ENCODE measurements around the gene EGFLAM. TPM values are rescaled to one million over a fixed set of nuclear protein-coding genes. Genes with fewer than 3 reads are reported as not detected.

The EGFLAM gene
- total and polyA plus RNA-seq, 9 of the 15 experiments (the other 6 are each of a cell fraction or from before 2014, with no cell fraction given) = 0.09 to 2.5 (median 1.0) TPM

DNA sequence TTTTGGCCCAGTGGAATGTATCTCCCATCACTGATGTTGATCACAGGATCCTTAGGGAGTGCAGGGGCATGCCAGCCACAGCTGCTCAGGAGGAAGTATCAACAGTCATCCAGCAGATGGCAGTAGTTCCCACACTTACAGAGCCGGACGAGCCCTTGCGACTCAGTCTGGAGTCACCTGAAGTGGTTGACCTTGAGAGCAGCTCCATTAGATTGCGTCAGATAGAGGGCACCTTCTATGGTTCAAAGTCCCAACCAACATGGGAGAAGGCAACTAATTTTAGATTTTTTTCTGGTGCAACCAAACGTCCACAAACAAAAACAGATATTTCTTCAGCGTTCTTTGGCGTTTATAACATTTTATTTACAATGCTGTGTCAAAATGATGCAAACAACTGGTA, 124.5 kb downstream of the EGFLAM start (continued):
- TF ChIP-seq, protein P1, sequence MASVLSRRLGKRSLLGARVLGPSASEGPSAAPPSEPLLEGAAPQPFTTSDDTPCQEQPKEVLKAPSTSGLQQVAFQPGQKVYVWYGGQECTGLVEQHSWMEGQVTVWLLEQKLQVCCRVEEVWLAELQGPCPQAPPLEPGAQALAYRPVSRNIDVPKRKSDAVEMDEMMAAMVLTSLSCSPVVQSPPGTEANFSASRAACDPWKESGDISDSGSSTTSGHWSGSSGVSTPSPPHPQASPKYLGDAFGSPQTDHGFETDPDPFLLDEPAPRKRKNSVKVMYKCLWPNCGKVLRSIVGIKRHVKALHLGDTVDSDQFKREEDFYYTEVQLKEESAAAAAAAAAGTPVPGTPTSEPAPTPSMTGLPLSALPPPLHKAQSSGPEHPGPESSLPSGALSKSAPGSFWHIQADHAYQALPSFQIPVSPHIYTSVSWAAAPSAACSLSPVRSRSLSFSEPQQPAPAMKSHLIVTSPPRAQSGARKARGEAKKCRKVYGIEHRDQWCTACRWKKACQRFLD (CRISPR knock-in tag; IDR thresholded peaks at IDR 0.05) = no peak
- TF ChIP-seq, protein P2, sequence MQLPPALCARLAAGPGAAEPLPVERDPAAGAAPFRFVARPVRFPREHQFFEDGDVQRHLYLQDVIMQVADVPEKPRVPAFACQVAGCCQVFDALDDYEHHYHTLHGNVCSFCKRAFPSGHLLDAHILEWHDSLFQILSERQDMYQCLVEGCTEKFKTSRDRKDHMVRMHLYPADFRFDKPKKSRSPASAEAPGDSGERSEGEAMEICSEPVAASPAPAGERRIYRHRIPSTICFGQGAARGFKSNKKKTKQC (CRISPR knock-in tag; IDR thresholded peaks at IDR 0.05) = no peak
- TF ChIP-seq, protein P3, sequence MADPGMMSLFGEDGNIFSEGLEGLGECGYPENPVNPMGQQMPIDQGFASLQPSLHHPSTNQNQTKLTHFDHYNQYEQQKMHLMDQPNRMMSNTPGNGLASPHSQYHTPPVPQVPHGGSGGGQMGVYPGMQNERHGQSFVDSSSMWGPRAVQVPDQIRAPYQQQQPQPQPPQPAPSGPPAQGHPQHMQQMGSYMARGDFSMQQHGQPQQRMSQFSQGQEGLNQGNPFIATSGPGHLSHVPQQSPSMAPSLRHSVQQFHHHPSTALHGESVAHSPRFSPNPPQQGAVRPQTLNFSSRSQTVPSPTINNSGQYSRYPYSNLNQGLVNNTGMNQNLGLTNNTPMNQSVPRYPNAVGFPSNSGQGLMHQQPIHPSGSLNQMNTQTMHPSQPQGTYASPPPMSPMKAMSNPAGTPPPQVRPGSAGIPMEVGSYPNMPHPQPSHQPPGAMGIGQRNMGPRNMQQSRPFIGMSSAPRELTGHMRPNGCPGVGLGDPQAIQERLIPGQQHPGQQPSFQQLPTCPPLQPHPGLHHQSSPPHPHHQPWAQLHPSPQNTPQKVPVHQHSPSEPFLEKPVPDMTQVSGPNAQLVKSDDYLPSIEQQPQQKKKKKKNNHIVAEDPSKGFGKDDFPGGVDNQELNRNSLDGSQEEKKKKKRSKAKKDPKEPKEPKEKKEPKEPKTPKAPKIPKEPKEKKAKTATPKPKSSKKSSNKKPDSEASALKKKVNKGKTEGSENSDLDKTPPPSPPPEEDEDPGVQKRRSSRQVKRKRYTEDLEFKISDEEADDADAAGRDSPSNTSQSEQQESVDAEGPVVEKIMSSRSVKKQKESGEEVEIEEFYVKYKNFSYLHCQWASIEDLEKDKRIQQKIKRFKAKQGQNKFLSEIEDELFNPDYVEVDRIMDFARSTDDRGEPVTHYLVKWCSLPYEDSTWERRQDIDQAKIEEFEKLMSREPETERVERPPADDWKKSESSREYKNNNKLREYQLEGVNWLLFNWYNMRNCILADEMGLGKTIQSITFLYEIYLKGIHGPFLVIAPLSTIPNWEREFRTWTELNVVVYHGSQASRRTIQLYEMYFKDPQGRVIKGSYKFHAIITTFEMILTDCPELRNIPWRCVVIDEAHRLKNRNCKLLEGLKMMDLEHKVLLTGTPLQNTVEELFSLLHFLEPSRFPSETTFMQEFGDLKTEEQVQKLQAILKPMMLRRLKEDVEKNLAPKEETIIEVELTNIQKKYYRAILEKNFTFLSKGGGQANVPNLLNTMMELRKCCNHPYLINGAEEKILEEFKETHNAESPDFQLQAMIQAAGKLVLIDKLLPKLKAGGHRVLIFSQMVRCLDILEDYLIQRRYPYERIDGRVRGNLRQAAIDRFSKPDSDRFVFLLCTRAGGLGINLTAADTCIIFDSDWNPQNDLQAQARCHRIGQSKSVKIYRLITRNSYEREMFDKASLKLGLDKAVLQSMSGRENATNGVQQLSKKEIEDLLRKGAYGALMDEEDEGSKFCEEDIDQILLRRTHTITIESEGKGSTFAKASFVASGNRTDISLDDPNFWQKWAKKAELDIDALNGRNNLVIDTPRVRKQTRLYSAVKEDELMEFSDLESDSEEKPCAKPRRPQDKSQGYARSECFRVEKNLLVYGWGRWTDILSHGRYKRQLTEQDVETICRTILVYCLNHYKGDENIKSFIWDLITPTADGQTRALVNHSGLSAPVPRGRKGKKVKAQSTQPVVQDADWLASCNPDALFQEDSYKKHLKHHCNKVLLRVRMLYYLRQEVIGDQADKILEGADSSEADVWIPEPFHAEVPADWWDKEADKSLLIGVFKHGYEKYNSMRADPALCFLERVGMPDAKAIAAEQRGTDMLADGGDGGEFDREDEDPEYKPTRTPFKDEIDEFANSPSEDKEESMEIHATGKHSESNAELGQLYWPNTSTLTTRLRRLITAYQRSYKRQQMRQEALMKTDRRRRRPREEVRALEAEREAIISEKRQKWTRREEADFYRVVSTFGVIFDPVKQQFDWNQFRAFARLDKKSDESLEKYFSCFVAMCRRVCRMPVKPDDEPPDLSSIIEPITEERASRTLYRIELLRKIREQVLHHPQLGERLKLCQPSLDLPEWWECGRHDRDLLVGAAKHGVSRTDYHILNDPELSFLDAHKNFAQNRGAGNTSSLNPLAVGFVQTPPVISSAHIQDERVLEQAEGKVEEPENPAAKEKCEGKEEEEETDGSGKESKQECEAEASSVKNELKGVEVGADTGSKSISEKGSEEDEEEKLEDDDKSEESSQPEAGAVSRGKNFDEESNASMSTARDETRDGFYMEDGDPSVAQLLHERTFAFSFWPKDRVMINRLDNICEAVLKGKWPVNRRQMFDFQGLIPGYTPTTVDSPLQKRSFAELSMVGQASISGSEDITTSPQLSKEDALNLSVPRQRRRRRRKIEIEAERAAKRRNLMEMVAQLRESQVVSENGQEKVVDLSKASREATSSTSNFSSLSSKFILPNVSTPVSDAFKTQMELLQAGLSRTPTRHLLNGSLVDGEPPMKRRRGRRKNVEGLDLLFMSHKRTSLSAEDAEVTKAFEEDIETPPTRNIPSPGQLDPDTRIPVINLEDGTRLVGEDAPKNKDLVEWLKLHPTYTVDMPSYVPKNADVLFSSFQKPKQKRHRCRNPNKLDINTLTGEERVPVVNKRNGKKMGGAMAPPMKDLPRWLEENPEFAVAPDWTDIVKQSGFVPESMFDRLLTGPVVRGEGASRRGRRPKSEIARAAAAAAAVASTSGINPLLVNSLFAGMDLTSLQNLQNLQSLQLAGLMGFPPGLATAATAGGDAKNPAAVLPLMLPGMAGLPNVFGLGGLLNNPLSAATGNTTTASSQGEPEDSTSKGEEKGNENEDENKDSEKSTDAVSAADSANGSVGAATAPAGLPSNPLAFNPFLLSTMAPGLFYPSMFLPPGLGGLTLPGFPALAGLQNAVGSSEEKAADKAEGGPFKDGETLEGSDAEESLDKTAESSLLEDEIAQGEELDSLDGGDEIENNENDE (IDR thresholded peaks at IDR 0.05; ENCODE audit: low read depth, low read length) = no peak
- no peak for TF ChIP-seq SMARCE1 (IDR thresholded peaks at IDR 0.05)
- TF ChIP-seq POLR2AphosphoS5 (IDR thresholded peaks at IDR 0.05; ENCODE audit: control insufficient read depth, insufficient read depth, low read depth, low read length) = no peak
- no peak for TF ChIP-seq PHF8 (IDR thresholded peaks at IDR 0.05; ENCODE audit: borderline replicate concordance, low read length)
- no peak for TF ChIP-seq SUPT5H (IDR thresholded peaks at IDR 0.05)
- TF ChIP-seq ZNF232 (CRISPR knock-in tag; IDR thresholded peaks at IDR 0.05) = no peak
- no peak for TF ChIP-seq YBX1 (IDR thresholded peaks at IDR 0.05)
- TF ChIP-seq, protein P4, sequence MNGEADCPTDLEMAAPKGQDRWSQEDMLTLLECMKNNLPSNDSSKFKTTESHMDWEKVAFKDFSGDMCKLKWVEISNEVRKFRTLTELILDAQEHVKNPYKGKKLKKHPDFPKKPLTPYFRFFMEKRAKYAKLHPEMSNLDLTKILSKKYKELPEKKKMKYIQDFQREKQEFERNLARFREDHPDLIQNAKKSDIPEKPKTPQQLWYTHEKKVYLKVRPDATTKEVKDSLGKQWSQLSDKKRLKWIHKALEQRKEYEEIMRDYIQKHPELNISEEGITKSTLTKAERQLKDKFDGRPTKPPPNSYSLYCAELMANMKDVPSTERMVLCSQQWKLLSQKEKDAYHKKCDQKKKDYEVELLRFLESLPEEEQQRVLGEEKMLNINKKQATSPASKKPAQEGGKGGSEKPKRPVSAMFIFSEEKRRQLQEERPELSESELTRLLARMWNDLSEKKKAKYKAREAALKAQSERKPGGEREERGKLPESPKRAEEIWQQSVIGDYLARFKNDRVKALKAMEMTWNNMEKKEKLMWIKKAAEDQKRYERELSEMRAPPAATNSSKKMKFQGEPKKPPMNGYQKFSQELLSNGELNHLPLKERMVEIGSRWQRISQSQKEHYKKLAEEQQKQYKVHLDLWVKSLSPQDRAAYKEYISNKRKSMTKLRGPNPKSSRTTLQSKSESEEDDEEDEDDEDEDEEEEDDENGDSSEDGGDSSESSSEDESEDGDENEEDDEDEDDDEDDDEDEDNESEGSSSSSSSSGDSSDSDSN (IDR thresholded peaks at IDR 0.05; ENCODE audit: borderline replicate concordance in 1 of 2, low read depth in 2 of 2, low read length in 2 of 2) = no peak
- no peak for TF ChIP-seq SIX5 (IDR thresholded peaks at IDR 0.05; ENCODE audit: borderline replicate concordance in 1 of 2, insufficient read depth in 1 of 2, low read depth in 1 of 2, low read length in 2 of 2)
- no peak for TF ChIP-seq HSF4 (CRISPR knock-in tag; IDR thresholded peaks at IDR 0.05; ENCODE audit: borderline replicate concordance)
- TF ChIP-seq BRD9 (IDR thresholded peaks at IDR 0.05; ENCODE audit: low read depth, partially characterized antibody) = no peak

Measured in K562 (cell line).